HepG2 (cell line): ENCODE measurements around the gene KCTD1. TPM values are rescaled to one million over a fixed set of nuclear protein-coding genes. Genes with fewer than 3 reads are reported as not detected.

Experiments used
- ATRX ChIP-seq: sonication (generic); formaldehyde crosslinking; IDR thresholded peaks from 2 replicates; pipeline ENCODE4 v1.4.0; 2020; ENCODE audit warnings: missing genetic modification reagents, borderline replicate concordance
- HOXA3 ChIP-seq: sonication (generic); formaldehyde crosslinking; IDR thresholded peaks from 2 replicates; pipeline ENCODE4 v1.5.0; 2020; ENCODE audit warnings: missing genetic modification reagents
- KDM5B ChIP-seq: sonication (generic); formaldehyde crosslinking; IDR thresholded peaks from 2 replicates; pipeline ENCODE4 v1.4.0; 2020; ENCODE audit warnings: missing genetic modification reagents, mild to moderate bottlenecking, borderline replicate concordance
- NR2F1 ChIP-seq, 2 experiments: fragments of 450-650 bp in 1 of 2; formaldehyde crosslinking in 1 of 2; IDR thresholded peaks; 2 replicates each; pipeline versions ENCODE4 v1.5.0 to v1.6.1; 2016 to 2020; ENCODE audit warnings: mild to moderate bottlenecking in 1 of 2, missing compliant biosample characterization in 1 of 2, missing genetic modification reagents in 1 of 2, moderate library complexity in 1 of 2
- RFXAP ChIP-seq: sonication (generic); formaldehyde crosslinking; IDR thresholded peaks from 2 replicates; pipeline ENCODE4 v1.4.0; 2020; ENCODE audit warnings: missing genetic modification reagents, borderline replicate concordance
- SOX13 ChIP-seq, 3 experiments: fragments of 450-650 bp in 1 of 3; sonication (generic) in 1 of 3; formaldehyde crosslinking in 1 of 3; IDR thresholded peaks in 2 of 3; conservative IDR thresholded peaks in 1 of 3; 2 replicates each; pipeline versions ENCODE4 v1.5.0 to v1.6.1; 2016 to 2020; ENCODE audit warnings: antibody characterized with exemption in 1 of 3, mild to moderate bottlenecking in 1 of 3, missing compliant biosample characterization in 1 of 3, missing genetic modification reagents in 1 of 3, moderate library complexity in 1 of 3
- SSRP1 ChIP-seq: IDR thresholded peaks from 2 replicates; pipeline ENCODE4 v1.6.1; 2016; ENCODE audit warnings: control low read depth
- polyA plus RNA-seq, 8 experiments: library from polyadenylated mRNA; depleted of rRNA in 3 of 8; stranded (reverse) in 7 of 8; unstranded in 1 of 8; fragments of >200 nt; fragmentation: Illumina TruSeq in 4 of 8; extraction: Trizol in 4 of 8; gene quantifications; 2 replicates each; pipeline versions ENCODE4 v1.2.1 to v1.2.3, GENCODE V29; 2011 to 2016; ENCODE audit warnings: low read depth in 4 of 8, missing spikeins in 1 of 8, mixed read lengths in 1 of 8; ENCODE audit not compliant: insufficient read depth in 1 of 8
- total RNA-seq, 5 experiments: library from RNA; depleted of rRNA; stranded (reverse); fragments of >200 nt; fragmentation: Illumina TruSeq; extraction: Trizol; gene quantifications; 2 replicates each; pipeline ENCODE4 v1.2.3, GENCODE V29; 2016; ENCODE audit warnings: low read depth in 1 of 5
- TF ChIP-seq, protein P1 (sequence below): sonication (generic); formaldehyde crosslinking; IDR thresholded peaks from 2 replicates; pipeline ENCODE4 v1.4.0; 2020; ENCODE audit warnings: missing genetic modification reagents, borderline replicate concordance
- TF ChIP-seq, protein P2 (sequence below): sonication (generic); formaldehyde crosslinking; IDR thresholded peaks from 2 replicates; pipeline ENCODE4; 2020; ENCODE audit warnings: missing genetic modification reagents, mild to moderate bottlenecking, borderline replicate concordance
- TF ChIP-seq, protein P3 (sequence below): sonication (generic); formaldehyde crosslinking; IDR thresholded peaks from 2 replicates; pipeline ENCODE4 v1.4.0; 2020; ENCODE audit warnings: mild to moderate bottlenecking, missing genetic modification reagents
- TF ChIP-seq, protein P4 (sequence below): sonication (generic); formaldehyde crosslinking; IDR thresholded peaks from 2 replicates; pipeline ENCODE4 v1.4.0; 2020; ENCODE audit warnings: missing genetic modification reagents, borderline replicate concordance

Gene KCTD1
- total and polyA plus RNA-seq, 2 of the 13 experiments (the other 11 are each of a cell fraction or from before 2014, with no cell fraction given) = 2.7 to 6.8 TPM

DNA sequence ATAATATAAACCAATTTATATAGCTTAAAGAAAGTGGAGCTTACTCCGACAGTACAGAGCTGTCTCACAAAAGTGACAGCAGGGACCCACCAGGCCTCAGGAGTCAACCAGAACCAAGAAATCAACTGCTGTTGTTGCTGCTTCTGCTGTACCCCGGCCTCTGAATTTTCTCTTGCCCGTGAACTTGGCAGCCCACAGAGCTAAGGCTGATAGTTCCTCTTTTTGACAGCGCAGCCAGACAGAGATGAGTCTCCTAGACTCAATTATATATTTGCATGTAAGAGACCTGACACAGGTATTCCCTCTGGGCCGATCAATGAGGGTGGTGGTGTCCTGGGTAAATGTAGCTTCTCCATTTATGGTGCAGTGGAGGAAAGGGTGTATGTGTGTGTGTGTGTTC lies 109.4 kb downstream of the KCTD1 start (continued):
- TF ChIP-seq, protein P1, sequence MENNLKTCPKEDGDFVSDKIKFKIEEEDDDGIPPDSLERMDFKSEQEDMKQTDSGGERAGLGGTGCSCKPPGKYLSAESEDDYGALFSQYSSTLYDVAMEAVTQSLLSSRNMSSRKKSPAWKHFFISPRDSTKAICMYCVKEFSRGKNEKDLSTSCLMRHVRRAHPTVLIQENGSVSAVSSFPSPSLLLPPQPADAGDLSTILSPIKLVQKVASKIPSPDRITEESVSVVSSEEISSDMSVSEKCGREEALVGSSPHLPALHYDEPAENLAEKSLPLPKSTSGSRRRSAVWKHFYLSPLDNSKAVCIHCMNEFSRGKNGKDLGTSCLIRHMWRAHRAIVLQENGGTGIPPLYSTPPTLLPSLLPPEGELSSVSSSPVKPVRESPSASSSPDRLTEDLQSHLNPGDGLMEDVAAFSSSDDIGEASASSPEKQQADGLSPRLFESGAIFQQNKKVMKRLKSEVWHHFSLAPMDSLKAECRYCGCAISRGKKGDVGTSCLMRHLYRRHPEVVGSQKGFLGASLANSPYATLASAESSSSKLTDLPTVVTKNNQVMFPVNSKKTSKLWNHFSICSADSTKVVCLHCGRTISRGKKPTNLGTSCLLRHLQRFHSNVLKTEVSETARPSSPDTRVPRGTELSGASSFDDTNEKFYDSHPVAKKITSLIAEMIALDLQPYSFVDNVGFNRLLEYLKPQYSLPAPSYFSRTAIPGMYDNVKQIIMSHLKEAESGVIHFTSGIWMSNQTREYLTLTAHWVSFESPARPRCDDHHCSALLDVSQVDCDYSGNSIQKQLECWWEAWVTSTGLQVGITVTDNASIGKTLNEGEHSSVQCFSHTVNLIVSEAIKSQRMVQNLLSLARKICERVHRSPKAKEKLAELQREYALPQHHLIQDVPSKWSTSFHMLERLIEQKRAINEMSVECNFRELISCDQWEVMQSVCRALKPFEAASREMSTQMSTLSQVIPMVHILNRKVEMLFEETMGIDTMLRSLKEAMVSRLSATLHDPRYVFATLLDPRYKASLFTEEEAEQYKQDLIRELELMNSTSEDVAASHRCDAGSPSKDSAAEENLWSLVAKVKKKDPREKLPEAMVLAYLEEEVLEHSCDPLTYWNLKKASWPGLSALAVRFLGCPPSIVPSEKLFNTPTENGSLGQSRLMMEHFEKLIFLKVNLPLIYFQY (CRISPR knock-in tag) = no peak
- TF ChIP-seq, protein P2, sequence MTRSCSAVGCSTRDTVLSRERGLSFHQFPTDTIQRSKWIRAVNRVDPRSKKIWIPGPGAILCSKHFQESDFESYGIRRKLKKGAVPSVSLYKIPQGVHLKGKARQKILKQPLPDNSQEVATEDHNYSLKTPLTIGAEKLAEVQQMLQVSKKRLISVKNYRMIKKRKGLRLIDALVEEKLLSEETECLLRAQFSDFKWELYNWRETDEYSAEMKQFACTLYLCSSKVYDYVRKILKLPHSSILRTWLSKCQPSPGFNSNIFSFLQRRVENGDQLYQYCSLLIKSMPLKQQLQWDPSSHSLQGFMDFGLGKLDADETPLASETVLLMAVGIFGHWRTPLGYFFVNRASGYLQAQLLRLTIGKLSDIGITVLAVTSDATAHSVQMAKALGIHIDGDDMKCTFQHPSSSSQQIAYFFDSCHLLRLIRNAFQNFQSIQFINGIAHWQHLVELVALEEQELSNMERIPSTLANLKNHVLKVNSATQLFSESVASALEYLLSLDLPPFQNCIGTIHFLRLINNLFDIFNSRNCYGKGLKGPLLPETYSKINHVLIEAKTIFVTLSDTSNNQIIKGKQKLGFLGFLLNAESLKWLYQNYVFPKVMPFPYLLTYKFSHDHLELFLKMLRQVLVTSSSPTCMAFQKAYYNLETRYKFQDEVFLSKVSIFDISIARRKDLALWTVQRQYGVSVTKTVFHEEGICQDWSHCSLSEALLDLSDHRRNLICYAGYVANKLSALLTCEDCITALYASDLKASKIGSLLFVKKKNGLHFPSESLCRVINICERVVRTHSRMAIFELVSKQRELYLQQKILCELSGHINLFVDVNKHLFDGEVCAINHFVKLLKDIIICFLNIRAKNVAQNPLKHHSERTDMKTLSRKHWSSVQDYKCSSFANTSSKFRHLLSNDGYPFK (CRISPR knock-in tag) = no peak
- TF ChIP-seq, protein P3, sequence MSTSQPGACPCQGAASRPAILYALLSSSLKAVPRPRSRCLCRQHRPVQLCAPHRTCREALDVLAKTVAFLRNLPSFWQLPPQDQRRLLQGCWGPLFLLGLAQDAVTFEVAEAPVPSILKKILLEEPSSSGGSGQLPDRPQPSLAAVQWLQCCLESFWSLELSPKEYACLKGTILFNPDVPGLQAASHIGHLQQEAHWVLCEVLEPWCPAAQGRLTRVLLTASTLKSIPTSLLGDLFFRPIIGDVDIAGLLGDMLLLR (CRISPR knock-in tag) = no peak
- TF ChIP-seq, protein P4, sequence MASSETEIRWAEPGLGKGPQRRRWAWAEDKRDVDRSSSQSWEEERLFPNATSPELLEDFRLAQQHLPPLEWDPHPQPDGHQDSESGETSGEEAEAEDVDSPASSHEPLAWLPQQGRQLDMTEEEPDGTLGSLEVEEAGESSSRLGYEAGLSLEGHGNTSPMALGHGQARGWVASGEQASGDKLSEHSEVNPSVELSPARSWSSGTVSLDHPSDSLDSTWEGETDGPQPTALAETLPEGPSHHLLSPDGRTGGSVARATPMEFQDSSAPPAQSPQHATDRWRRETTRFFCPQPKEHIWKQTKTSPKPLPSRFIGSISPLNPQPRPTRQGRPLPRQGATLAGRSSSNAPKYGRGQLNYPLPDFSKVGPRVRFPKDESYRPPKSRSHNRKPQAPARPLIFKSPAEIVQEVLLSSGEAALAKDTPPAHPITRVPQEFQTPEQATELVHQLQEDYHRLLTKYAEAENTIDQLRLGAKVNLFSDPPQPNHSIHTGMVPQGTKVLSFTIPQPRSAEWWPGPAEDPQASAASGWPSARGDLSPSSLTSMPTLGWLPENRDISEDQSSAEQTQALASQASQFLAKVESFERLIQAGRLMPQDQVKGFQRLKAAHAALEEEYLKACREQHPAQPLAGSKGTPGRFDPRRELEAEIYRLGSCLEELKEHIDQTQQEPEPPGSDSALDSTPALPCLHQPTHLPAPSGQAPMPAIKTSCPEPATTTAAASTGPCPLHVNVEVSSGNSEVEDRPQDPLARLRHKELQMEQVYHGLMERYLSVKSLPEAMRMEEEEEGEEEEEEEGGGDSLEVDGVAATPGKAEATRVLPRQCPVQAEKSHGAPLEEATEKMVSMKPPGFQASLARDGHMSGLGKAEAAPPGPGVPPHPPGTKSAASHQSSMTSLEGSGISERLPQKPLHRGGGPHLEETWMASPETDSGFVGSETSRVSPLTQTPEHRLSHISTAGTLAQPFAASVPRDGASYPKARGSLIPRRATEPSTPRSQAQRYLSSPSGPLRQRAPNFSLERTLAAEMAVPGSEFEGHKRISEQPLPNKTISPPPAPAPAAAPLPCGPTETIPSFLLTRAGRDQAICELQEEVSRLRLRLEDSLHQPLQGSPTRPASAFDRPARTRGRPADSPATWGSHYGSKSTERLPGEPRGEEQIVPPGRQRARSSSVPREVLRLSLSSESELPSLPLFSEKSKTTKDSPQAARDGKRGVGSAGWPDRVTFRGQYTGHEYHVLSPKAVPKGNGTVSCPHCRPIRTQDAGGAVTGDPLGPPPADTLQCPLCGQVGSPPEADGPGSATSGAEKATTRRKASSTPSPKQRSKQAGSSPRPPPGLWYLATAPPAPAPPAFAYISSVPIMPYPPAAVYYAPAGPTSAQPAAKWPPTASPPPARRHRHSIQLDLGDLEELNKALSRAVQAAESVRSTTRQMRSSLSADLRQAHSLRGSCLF (CRISPR knock-in tag) = no peak
- no peak for TF ChIP-seq SSRP1
- no peak for TF ChIP-seq NR2F1 (CRISPR knock-in tag; IDR thresholded peaks at IDR 0.05)
- no peak for TF ChIP-seq ATRX (CRISPR knock-in tag)
- TF ChIP-seq RFXAP (CRISPR knock-in tag) = no peak
- no peak for TF ChIP-seq SOX13 (IDR thresholded peaks at IDR 0.05)
- TF ChIP-seq SOX13 (CRISPR knock-in tag; conservative IDR thresholded peaks at IDR 0.05 in 1 of 2, IDR thresholded peaks at IDR 0.05 in 1 of 2) = no peak
- no peak for TF ChIP-seq KDM5B (CRISPR knock-in tag)
- TF ChIP-seq HOXA3 = no peak
- TF ChIP-seq, all 625 proteins: peak for 0
